ENCODE measurements around the gene KRIT1. TPM values are rescaled to one million over a fixed set of nuclear protein-coding genes. Genes with fewer than 3 reads are reported as not detected.

KRIT1 gene
- total and polyA plus RNA-seq, 2 donors (not counting 3 experiments of a cell fraction or from before 2014, with no cell fraction given): 22.8 to 43.7 TPM

DNA sequence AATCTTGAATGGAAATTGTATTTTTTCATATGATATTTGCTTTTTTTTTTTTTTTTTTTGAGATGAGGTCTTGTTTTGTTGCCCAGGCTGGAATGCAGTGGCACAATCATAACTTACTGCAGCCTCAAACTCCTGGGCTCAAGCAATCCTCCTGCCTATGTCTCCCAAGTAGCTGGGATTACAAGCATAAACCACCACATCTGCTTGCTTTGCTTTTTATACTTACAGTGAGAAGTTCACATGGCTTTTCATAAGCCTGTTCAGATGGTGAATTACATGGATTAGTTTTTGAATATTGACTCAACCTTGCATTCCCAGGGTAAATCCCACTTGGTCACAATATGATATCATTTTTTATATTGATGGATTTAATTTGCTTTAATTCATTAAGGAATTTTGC, 88.7 kb downstream of the KRIT1 start:
- TF ChIP-seq POLR2AphosphoS5 (IDR thresholded peaks at IDR 0.05; ENCODE audit: insufficient read depth, low read depth, low read length): no peak
- no peak overlapping the region for H3K27ac ChIP-seq (ENCODE audit: insufficient read depth, low read depth, low read length)
- no peaks in the 10 kb centered on the region for H3K9me1 ChIP-seq (replicated peaks; ENCODE audit: control insufficient read depth, extremely low read depth, insufficient read depth, low read length)
- H3K36me3 ChIP-seq (ENCODE audit: control insufficient read depth in 2 of 2, extremely low read depth in 1 of 2, insufficient read depth in 2 of 2, low read length in 2 of 2): no peaks in the 10 kb centered on the region
- H4K20me1 ChIP-seq (replicated peaks; ENCODE audit: control insufficient read depth, extremely low read depth, insufficient read depth, low read length): no peaks in the 10 kb centered on the region
- POLR2A ChIA-PET: no interaction called here
- FAIRE-seq (no peak), DNase-seq (ENCODE audit: low read depth, low spot score) (no peak)
- no peak overlapping the region for H3K9ac ChIP-seq (replicated peaks; ENCODE audit: extremely low read depth, insufficient read depth, low read length)
- CTCF ChIA-PET: no interaction called here
- no peaks in the 10 kb centered on the region for H3K4me1 ChIP-seq (ENCODE audit: control insufficient read depth, extremely low read depth, insufficient read depth, low read length)
- no peak overlapping the region for H3K4me3 ChIP-seq (replicated peaks in 1 of 3; ENCODE audit: insufficient read depth in 1 of 3, low read depth in 1 of 3, low read length in 3 of 3)
- dilution Hi-C loops (cut with MboI; ENCODE audit: extremely low pct_ligation_motif_present, low sequenced_read_pairs) (no loop called here), intact Hi-C loops (cut with micrococcal nuclease) (no loop called here)
- BruUV-seq (replicated peaks): no TSS peak
- H3K9me3 ChIP-seq (replicated peaks; ENCODE audit: control insufficient read depth, insufficient read depth, low read length): no peaks in the 10 kb centered on the region
- no peaks in the 10 kb centered on the region for H3K27me3 ChIP-seq (ENCODE audit: control insufficient read depth in 2 of 2, insufficient read depth in 2 of 2, low read length in 2 of 2)
- H3K79me2 ChIP-seq (ENCODE audit: control insufficient read depth, insufficient read depth, low read length): no peaks in the 10 kb centered on the region
- no peak overlapping the region for H3K4me2 ChIP-seq (ENCODE audit: insufficient read depth, low read length)
- no peak overlapping the region for H2AFZ ChIP-seq (ENCODE audit: low read depth, low read length)

DNA sequence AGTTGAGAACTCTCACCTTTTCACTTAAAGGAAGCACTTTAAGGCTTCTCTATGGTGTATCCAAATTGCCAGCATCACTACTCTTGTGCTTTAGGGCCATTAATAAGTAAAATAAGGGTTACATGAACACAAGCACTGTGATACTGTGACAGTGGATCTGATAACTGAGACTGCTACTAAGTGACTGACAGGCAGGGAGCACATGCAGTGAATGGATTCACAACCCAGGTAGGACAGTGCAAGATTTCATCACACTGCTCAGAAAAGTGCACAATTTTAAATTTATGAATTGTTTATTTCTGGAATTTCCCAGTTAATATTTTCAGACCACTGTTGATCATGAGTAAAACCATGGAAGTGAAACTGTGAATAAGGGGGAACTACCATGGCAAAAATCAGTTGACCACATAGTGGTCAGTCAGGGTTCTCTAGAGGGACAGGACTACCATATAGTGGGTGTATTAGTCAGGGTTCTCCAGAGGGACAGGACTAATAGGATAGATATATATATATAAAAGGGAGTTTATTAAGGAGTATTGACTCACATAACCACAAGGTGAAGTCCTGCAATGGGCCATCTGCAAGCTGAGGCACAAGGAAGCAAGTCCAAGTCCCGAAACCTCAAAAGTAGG, 90.5 kb downstream of the KRIT1 start:
- Histone ChIP-seq H3K9me3 (replicated peaks; ENCODE audit: control insufficient read depth, insufficient read depth, low read length) (no peaks in the 10 kb centered on the region), H3K4me3 (replicated peaks in 1 of 3; ENCODE audit: insufficient read depth in 1 of 3, low read depth in 1 of 3, low read length in 3 of 3) (no peak overlapping the region), H3K4me2 (ENCODE audit: insufficient read depth, low read length) (no peak overlapping the region), H3K79me2 (ENCODE audit: control insufficient read depth, insufficient read depth, low read length) (no peaks in the 10 kb centered on the region), H3K4me1 (ENCODE audit: control insufficient read depth, extremely low read depth, insufficient read depth, low read length) (no peaks in the 10 kb centered on the region), H3K27ac (ENCODE audit: insufficient read depth, low read depth, low read length) (no peak overlapping the region), H2AFZ (ENCODE audit: low read depth, low read length) (no peak overlapping the region), H3K36me3 (ENCODE audit: control insufficient read depth in 2 of 2, extremely low read depth in 1 of 2, insufficient read depth in 2 of 2, low read length in 2 of 2) (no peaks in the 10 kb centered on the region), H3K9me1 (replicated peaks; ENCODE audit: control insufficient read depth, extremely low read depth, insufficient read depth, low read length) (no peaks in the 10 kb centered on the region), H3K27me3 (ENCODE audit: control insufficient read depth in 2 of 2, insufficient read depth in 2 of 2, low read length in 2 of 2) (no peaks in the 10 kb centered on the region), H4K20me1 (replicated peaks; ENCODE audit: control insufficient read depth, extremely low read depth, insufficient read depth, low read length) (no peaks in the 10 kb centered on the region), H3K9ac (replicated peaks; ENCODE audit: extremely low read depth, insufficient read depth, low read length) (no peak overlapping the region)
- dilution Hi-C loops (cut with MboI; ENCODE audit: extremely low pct_ligation_motif_present, low sequenced_read_pairs): no loop called here
- no TSS peak for BruUV-seq (replicated peaks)
- intact Hi-C loops (cut with micrococcal nuclease): no loop called here
- DNase-seq (ENCODE audit: low read depth, low spot score): no peak
- CTCF ChIA-PET: no interaction called here
- no peak for TF ChIP-seq GATA2 (IDR thresholded peaks at IDR 0.05; ENCODE audit: insufficient read depth, insufficient read length, low read depth, low read length)
- TF ChIP-seq POLR2A (IDR thresholded peaks at IDR 0.05; ENCODE audit: low read depth, low read length): no peak
- TF ChIP-seq FOS (IDR thresholded peaks at IDR 0.05; ENCODE audit: borderline replicate concordance, insufficient read depth, low read length): no peak
- TF ChIP-seq, protein P1, sequence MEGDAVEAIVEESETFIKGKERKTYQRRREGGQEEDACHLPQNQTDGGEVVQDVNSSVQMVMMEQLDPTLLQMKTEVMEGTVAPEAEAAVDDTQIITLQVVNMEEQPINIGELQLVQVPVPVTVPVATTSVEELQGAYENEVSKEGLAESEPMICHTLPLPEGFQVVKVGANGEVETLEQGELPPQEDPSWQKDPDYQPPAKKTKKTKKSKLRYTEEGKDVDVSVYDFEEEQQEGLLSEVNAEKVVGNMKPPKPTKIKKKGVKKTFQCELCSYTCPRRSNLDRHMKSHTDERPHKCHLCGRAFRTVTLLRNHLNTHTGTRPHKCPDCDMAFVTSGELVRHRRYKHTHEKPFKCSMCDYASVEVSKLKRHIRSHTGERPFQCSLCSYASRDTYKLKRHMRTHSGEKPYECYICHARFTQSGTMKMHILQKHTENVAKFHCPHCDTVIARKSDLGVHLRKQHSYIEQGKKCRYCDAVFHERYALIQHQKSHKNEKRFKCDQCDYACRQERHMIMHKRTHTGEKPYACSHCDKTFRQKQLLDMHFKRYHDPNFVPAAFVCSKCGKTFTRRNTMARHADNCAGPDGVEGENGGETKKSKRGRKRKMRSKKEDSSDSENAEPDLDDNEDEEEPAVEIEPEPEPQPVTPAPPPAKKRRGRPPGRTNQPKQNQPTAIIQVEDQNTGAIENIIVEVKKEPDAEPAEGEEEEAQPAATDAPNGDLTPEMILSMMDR (IDR thresholded peaks at IDR 0.05; ENCODE audit: extremely low read depth in 1 of 2, insufficient read depth in 1 of 2, low read depth in 1 of 2, low read length in 2 of 2): no peak
- POLR2A ChIA-PET: no interaction called here
- no peak for FAIRE-seq
